GM19455 (cell line): ENCODE measurements around the gene ZNF516.
"Not testable (repeated sequence)": the region's sequence is repeated elsewhere in the genome, so short reads cannot be mapped to it uniquely, and the experiment has no call there.

Source experiments
- ATAC-seq: cut with Tn5 transposase; IDR thresholded peaks from one replicate; pipeline ENCODE4 v1.9.1; 2021; ENCODE audit not compliant: unreplicated experiment

Gene ZNF516

DNA sequence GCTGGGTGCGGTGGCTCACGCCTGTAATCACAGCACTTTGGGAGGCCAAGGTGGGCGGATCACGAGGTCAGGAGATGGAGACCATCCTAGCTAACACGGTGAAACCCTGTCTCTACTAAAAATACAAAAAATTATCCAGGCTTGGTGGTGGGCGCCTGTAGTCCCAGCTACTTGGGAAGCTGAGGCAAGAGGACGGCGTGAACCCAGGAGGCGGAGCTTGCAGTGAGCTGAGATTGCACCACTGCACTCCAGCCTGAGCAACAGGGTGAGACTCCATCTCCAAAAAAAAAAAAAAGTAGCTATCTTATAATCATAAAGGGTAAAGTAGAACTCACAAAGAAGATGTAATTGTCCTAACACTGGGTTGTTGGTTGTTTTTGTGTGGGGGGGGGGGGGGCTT lies 21.5 kb downstream of the ZNF516 start:
- not testable (repeated sequence) for ATAC-seq

DNA sequence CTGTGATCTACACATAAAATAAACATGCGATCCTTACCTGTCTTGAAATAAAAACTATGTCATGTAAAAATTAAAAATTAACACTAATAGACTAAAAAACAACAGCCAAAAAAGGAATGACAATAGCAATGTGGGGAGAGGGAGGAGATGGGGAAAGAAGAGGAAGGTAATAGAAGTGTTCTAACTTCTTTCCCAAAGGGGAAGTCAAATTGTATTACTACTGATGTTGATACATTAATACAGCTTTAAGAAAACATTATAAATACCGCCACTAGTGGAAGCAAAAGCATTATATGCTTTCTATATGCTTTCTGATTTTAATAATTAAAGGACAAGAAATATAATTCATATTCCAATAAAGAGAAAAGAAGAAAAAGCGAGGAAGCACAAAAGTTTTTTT lies 22.2 kb downstream of the ZNF516 start:
- ATAC-seq: no peak

DNA sequence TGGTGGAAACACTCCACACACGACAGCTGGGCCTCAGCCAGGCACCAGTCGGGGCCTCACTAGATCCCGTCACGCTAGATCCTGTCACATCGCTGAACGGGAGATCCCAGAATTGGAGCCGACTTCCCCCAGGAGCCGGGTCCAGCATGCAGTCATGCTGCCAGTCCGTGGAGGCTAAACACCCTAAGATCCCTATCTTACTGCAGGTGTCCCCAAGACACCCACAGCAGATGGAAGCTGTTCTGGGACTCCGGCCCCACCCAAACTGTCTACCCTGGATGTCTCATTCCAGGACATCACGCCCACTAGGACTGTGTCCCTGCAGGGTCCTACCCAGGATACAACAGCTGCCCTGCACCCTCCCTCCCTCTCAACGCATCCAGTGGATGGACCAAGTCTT lies 23.4 kb downstream of the ZNF516 start:
- ATAC-seq: no peak

DNA sequence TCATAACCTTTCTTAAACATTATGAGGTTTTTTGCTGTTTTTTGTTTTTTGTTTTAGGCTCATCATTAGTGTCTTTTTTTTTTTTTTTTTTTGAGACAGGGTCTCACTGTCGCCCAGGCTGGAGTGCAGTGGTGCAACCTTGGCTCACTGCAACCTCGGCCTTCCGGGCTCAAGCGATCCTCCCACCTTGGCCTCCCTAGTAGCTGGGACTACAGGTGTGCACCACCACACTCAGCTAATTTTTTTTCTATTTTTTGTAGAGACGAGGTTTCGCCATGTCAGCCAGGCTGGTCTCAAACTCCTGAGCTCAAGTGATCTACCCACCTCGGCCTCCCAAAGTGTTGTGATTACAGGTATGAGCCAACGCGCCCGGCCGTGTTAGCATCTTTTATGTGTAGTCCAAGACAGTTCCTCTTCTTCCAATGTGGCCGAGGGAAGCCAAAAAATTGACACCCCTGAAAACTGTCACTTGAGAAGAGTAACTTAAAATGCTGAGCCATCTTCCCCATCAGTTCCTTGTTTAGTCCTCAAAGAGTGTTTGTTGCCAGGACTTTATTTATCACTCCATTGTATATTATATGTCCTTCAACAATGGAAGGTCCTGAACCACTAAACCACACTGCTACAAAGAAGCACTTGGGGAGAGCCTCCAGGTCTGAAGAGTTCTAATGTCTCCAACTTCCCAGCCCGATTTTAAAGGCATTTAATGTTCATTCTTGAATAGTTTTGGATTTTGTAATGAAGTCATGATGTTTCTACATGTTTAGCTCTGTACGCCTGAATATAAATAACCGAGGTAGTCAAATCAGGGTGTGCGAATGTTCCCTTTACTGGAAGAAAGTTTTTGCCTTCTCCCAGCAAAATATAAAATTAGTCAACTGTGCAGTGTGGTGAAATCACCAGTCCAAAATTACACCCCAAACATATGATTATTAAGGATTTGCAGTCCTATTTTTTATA lies 26.4 kb downstream of the ZNF516 start:
- ATAC-seq: no peak

DNA sequence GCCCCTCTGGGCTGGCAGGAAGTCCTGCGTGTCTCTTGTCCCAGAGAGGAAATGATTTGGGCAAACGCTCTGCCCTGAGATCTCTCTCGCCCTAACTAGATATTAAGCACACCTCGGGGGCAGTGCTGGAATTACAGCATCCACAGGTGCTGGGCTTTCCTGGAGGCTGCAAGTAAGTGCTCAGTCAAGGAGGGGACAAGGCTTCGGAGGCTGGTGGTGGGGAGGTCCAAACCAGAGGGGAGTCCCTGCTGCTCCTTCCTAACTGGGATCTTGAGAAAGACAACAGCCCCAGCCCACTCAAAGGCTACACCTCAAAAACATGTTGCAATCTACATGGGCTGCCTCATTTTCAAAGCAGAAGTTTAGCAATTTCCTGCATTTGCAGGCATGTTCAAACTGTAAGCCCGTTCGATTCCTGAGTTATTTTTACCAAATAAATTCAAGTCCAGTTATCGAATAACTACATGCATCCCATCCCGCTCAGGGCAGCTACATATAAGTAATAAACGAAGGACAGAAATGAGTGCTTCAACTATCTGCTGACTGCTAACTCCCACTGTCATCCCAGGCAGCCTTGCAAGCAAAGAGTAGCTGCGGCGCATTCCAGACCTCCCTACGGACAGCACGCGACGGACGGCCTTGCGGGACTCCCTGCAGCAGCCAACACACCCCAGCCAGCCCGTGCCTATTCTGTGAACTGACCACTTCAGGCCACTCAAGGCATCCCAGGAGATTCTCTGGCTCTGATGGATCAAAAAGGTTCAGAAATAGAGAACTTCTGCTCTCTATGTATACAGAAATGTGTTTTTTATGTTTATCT lies 27.5 kb downstream of the ZNF516 start:
- ATAC-seq: no peak

DNA sequence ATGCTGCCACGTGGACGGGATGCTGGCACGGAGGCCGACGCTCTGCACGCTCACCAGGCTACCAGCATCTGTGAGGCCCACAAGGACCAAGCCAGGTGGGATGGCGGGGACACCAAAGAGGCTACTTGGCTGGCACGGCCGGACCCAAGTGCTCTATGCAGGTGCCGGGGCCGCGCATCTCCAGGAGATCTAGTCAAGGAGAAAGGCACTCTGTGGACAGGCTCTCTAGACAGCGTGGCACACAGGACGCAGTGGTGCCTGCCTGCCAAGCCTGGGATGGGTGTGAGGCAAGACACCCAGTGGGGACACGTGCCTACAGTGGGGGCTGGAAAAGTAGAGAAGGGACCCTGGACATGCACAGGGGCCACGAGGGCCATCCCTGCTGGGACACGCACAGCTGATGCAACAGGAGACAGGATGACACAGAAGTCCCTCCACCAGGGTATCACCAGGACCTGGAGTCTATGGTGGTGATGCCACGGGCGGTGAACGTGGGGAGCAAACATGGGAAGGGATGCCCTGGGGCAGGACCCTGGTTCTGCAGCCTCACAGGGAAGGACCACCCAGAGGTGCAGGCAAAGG lies 28.5 kb downstream of the ZNF516 start:
- ATAC-seq: no peak

DNA sequence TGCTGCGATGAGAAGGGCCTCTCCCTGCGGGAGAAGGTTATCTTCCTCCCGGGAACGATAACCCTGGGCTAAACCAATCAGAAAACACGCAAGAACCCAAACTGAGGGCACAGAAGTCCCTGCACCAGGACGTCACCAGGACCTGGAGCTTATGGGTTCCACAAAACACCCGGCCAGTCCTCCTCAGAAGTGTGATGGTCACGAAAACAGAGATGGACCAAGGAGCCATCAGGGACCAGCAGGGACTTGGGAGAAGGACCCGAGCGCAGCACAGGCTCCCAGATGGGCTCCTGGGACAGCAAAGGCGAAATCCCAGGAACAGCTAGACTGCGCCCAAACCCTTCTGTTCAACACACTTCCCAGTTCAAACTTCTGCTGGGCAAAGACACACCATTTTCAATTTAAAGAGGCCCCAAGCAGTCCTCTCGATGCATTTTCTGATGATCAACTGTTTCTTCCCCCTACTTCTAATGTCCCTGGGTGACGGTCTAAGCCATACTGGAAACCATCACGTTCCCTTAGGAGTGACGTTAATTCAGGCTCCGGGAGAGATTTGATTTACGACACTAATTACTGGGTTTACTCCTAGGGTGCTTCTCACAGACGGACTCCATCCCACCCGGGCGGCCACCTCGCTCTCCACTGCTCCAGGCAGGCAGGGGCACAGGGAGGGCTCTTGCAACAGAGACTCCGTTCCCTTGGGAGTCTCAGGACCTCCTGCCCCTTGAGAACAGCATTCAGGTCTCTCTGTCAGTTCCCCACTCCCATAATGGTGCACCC lies 29.2 kb downstream of the ZNF516 start:
- no peak for ATAC-seq

DNA sequence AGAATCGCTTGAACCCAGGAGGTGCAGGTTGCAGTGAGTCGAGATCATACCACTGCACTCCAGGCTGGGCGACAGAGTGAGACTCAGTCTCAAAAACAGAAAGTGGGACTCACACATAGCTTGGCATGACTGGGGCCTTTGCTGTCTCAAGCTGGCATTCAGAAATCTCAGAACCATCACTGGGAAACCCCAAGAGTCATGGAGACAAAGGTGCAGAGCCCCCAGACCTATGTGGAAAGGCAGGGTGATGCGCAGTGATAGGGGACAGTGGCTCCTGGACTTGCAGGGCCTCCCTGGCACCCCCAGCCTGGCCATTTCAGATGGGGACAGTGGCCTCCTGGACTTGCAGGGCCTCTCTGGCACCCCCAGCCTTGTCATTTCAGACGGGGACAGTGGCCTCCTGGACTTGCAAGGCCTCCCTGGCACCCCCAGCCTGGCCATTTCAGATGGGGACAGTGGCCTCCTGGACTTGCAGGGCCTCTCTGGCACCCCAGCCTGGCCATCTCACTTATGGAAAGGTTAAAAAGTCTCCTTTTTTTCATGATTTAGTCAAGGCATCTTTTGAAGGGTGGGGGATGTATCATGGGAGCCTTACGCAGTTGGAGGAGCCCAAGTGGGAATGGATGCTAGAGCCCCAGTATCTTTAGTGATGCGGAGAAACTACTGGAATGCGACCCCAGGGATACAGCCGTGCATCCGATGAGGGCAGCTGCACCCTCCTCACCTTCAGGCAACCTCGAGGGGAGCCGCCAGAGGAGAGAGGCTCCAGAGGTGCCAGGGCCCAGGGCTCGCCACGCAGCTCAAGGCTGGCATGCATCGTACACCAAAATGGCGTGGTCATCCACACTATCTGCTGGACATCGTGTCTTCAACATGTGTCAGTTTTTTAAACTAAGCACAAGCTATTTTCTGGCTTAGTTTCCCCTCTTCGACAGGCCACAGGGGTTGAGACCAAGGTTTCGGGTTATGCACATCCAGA lies 30.5 kb downstream of the ZNF516 start:
- no peak for ATAC-seq

DNA sequence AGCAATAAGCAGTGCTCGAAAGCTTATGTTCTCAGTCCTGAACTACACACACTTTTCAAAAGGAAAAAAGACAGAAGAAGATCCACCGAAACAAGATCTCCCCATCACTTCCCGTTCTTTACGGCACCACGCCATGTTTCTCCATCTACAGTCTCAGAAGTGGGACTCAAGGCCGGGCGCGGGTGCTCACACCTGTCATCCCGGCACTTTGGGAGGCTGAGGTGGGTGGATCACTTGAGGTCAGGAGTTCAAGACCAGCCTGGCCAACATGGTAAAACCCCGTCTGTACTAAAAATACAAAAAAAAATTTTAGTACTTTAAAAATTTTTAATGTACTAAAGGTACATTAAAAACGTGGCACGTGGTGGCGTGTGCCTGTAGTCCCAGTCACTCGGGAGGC lies 31.2 kb downstream of the ZNF516 start:
- no peak for ATAC-seq

DNA sequence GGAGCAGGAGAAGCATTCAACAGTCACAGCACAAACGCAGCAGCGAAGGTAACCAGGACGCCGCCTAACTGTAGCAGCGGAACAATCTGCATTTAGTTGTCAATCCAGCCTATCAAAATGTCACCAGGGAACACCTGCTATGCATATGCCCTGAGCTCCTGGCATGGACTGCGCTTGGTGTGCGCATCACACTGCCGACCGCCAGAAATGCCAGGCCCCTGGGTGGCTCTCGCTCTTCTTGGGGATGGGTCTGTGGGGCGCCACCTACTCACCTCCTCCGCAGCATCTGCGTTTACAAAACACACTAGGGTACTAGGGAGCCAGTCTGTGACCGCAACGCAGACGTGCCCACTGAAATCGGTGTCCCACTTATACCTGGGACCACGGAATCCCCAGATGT lies 31.7 kb downstream of the ZNF516 start:
- ATAC-seq: no peak

DNA sequence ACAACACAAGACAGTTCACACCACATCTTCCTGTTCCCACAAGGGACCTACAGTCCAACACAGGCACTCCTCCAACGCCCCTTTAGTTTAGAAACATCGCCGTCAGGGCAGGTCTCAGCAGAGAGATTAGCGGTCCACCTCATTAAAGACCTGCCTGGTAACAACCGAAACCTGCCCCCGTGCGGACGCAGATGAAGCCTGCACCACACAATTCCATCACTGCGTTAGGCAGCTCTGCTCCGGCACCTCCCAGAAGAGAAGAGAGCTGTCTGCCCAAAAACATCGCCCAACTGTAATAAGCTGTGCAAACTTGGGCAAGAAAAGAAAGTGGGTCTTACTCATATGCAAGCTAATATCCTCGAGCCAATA lies 32.7 kb downstream of the ZNF516 start:
- ATAC-seq: no peak

DNA sequence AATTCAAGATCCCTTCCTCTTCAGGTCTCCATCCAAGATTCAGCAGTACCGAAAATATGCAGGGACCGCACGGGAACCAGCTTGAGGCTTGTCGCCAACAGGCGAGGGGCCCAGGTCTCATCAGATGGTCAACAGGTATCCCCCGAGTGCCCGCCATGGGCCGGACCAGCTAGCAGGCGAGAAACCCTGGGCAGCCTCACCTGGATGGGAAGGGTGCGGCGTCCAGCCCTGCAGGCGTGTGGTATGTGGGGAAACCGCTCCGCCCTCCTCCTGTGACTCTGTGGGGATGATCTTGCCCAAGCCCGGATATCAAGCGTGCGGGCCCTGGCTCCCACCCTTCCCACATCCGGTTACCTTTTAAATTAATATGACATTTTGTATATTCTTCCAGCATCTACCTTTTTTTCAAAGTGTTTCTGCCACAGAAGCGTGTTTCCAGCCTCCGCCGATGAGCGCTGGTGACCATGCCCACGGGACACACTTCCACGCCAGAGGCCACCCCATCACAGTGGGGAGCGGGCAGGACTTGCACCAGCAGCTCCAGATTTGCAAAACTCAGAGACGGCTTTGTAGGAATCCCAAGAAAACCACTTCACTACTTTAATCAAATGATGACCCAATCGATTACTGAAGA lies 33.2 kb downstream of the ZNF516 start:
- ATAC-seq: no peak

DNA sequence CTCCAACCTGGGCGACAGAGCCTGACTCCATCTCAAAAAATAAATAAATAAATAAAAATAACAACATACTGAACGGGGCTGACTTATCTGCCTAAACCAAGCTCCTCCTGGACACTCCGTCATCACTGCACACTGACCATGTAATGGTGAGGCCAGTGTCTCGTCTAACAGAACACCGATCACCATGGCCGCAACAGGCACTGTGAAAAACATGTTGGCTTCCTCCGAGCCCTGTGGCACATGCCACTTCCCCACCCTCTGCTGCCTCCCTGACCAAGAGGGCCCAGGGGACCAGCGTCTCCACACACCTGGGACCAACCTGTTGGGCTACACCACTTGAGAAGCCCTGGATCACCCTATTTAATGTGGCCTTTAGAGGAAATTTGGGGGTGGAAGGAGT lies 33.9 kb downstream of the ZNF516 start:
- no peak for ATAC-seq

DNA sequence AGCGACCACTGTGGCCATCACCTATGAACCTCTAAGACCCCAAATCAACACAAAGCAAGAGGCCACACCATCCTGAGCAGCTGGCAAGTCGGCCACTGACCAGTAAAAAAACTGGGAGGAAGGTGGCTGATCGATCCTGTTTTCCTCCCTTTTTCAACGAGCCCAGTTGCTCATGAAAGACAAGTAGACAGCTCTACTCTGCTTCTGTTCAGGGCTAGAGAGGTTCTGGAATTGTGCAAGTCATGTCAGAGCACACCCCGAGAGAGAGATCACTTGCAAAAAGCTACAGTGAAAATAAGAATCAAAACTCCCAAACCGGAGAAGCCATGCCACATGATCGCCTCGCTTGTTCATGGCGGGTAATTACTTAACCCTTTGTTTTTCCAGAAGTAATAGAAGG lies 34.6 kb downstream of the ZNF516 start:
- ATAC-seq: no peak

DNA sequence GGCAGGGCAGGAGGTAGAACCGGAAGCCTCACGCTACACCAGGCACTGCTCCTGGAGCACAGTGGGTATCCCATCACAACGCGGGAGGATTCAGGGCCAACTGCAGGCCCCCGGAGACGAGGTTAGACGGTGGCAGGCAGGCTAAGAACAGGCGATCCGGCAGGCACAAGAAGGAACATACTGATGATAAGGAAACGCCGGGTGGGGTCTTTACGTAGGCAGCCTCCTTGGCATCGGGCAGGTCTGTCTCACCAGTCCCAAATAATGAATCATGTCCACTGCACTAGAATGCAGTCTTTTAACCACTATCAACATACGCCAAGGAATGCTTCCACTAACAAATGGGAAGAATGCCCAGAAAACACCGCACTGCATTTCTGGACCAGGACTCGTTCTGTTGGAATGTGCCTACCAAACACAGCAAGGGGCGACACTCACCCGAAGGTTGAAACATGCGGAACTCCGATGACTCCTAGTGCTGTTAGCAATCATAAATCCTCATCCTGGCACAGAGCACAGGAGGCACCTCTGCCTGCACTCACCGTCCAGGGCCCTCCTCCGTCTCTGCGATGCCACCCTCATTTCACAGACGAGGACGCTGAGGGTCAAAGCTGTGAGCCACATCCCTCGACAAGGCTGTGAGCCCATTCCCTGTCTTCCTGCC lies 35.2 kb downstream of the ZNF516 start:
- no peak for ATAC-seq

DNA sequence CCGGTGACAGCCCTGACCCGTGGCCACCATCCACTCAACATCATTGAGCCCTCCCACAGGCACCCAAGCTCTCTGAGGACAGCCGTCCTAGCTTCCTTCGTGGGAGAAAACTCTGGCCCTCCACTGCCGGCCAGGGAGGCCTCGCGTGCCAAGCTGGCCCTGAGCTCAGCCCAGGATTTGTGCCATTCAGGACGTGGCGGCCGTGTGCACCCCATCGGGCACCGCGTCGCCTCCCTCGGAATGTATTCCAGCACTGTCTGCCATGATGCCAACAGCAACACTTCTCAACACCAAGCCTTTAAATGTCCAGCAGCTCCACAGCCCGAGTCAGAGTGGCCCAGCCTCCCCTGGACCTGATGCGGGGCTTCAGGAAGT lies 35.7 kb downstream of the ZNF516 start:
- no peak for ATAC-seq

DNA sequence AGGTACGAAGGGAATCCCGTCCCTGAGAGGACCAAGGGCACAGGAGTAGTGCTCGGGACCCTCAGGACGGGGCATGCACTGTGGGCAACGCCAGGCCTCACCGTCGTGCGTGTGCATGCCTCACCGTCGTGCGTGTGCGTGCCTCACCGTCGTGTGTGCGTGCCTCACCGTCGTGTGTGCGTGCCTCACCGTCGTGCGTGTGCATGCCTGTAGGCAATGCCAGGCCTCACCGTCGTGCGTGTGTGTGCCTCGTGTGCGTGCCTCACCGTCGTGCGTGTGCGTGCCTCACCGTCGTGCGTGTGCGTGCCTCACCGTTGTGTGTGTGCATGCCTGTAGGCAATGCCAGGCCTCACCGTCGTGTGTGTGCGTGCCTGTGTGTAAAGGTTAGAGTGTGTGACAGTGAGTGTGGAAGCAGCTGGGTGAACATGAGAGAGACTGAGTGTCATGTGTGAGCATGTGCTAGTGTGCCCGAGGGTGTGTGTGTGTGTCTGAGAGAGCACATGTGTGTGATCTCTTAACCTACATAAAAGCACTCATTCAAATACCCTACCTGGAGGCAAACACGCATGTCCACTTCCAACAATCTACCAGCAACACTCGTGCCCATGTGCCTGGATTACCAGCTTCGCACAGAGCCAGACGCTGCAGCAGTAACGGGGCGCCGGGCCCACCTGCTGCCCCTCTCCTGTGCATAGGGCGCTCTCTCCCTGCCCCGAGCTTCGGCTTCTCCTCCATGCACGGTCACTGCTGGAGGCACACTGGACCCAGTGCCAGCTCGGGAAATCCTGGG lies 36.3 kb downstream of the ZNF516 start:
- ATAC-seq: no peak

DNA sequence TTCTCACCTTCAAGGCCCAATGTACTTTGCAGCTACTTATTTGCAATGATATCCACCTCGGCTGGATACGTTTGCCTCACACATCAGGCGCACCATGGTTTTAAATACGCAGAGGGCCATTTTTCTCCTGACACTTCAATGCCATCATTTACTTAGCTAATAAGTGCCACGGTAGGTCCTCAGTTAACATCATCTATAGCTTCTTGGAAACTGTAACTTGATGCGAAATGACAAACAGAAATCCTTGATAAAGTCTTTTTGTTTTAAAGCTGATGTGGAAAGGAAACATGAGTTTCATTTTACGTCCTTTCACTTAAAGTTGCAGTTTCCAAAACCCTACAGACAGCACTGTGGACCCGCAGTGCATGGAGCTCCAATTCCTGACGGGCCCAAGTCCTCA lies 37.1 kb downstream of the ZNF516 start:
- no peak for ATAC-seq
